Ascending aorta (tissue), 2 donors: ENCODE data around the gene EHMT1. TPM values are rescaled to one million over a fixed set of nuclear protein-coding genes. Genes with fewer than 3 reads are reported as not detected.

ENCODE experiments used
- DNase-seq, 2 donors: peaks; one replicate each; pipeline ENCODE4 v3.0.0-alpha.2; 2019; ENCODE audit warnings: low spot score in 2 of 2
- H3K27ac ChIP-seq, 2 donors: fragments of 200-600 bp; sonication (generic); one replicate each; pipeline ENCODE4 v1.5.1; 2016 to 2017; ENCODE audit warnings: mild to moderate bottlenecking in 1 of 2
- H3K27me3 ChIP-seq: fragments of 200-600 bp; sonication (generic); one replicate; pipeline ENCODE4 v1.5.1; 2017
- H3K36me3 ChIP-seq, 2 donors: fragments of 200-600 bp; sonication (generic); one replicate each; pipeline ENCODE4 v1.5.1; 2016
- H3K4me1 ChIP-seq, 2 donors: fragments of 200-600 bp; sonication (generic); one replicate each; pipeline ENCODE4 v1.5.1; 2016 to 2017; ENCODE audit warnings: mild to moderate bottlenecking in 1 of 2
- H3K4me3 ChIP-seq, 2 donors: fragments of 200-600 bp; sonication (generic); one replicate each; pipeline ENCODE4 v1.5.1; 2016 to 2017; ENCODE audit warnings: mild to moderate bottlenecking in 1 of 2
- H3K9me3 ChIP-seq, 2 donors: fragments of 200-600 bp; sonication (generic); one replicate each; pipeline ENCODE4 v1.5.1; 2016
- CTCF ChIP-seq, 3 experiments: fragments of 200-600 bp in 2 of 3; fragments of 450-650 bp in 1 of 3; sonication (generic) in 2 of 3; IDR thresholded peaks; one replicate each; pipeline ENCODE4 v1.5.1; 2016 to 2019; ENCODE audit warnings: antibody characterized with exemption in 3 of 3, mild to moderate bottlenecking in 1 of 3, moderate library complexity in 1 of 3
- intact Hi-C: fragments of 100-400 bp; cut with DNase I; formaldehyde crosslinking; loops from one replicate; pipeline ENCODE4 v1.15.1; 2023
- total RNA-seq: library from RNA; depleted of rRNA; stranded (reverse); fragments of >200 nt; gene quantifications from one replicate; pipeline ENCODE4 v1.1.0, GENCODE V29; 2016

Gene EHMT1
- total RNA-seq, 1 donor from 2014 or later = 49.9 TPM

- no peaks in the 10 kb centered on the region for H3K4me1 ChIP-seq
- intact Hi-C loops = loop anchor here (5.0 kb wide), 1 partner anchor 87 kb away; no protein-coding TSS in a partner anchor
- peaks cover 0 to 7% of the 10 kb centered on the region in 2 donors for H3K9me3 ChIP-seq
- no peak for DNase-seq
- no peak for TF ChIP-seq CTCF (IDR thresholded peaks at IDR 0.05)
- H3K27ac ChIP-seq = no peak overlapping the region
- peaks cover 25 to 66% of the 10 kb centered on the region in 2 donors for H3K36me3 ChIP-seq
- H3K4me3 ChIP-seq = no peak overlapping the region
- no peaks in the 10 kb centered on the region for H3K27me3 ChIP-seq
Measured at GRCh38 chr9:137759649-137760321, 141.0 kb downstream of the EHMT1 start.

DNA sequence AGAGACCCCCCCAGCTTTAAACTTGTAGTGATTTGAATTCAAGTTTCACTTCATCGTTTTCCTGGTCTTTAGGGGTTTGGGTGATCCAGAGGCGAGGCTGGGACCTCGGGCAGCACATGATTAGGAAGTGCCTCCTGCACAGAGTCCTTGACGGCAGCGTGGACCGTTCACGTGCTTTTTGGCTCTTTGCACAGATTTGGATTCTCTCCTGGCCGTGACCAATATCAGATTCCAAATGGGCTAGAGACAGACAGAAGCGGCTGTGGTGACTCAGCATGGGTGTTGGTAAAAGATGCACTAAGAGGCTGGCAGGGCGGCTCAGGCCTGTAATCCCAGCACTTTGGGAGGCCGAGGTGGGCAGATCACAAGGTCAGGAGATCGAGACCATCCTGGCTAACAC, 141.6 kb downstream of the EHMT1 start:
- no peaks in the 10 kb centered on the region for H3K27me3 ChIP-seq
- no peaks in the 10 kb centered on the region for H3K4me1 ChIP-seq
- no peak for TF ChIP-seq CTCF (IDR thresholded peaks at IDR 0.05)
- H3K9me3 ChIP-seq = peaks cover 0 to 3% of the 10 kb centered on the region in 2 donors
- H3K27ac ChIP-seq = no peak overlapping the region
- intact Hi-C loops = loop anchor here (5.0 kb wide), 1 partner anchor 88 kb away; no protein-coding TSS in a partner anchor
- no peak for DNase-seq
- peaks cover 19 to 64% of the 10 kb centered on the region in 2 donors for H3K36me3 ChIP-seq
- H3K4me3 ChIP-seq = no peak overlapping the region

GRCh38 chr9:137761032-137761431, 142.2 kb downstream of the EHMT1 start:
- DNase-seq = no peak
- Histone ChIP-seq H3K27ac (no peak overlapping the region), H3K27me3 (no peaks in the 10 kb centered on the region), H3K9me3 (no peaks in the 10 kb centered on the region), H3K36me3 (peaks cover 18 to 62% of the 10 kb centered on the region in 2 donors), H3K4me3 (no peak overlapping the region), H3K4me1 (no peaks in the 10 kb centered on the region)
- TF ChIP-seq CTCF (IDR thresholded peaks at IDR 0.05) = no peak
- intact Hi-C loops = loop anchor here (5.0 kb wide), 1 partner anchor 89 kb away; no protein-coding TSS in a partner anchor

GRCh38 chr9:137761793-137762192, 143.0 kb downstream of the EHMT1 start:
- no peaks in the 10 kb centered on the region for H3K27me3 ChIP-seq
- no peaks in the 10 kb centered on the region for H3K4me1 ChIP-seq
- intact Hi-C loops = loop anchor here (5.0 kb wide), 1 partner anchor 89 kb away; no protein-coding TSS in a partner anchor
- no peak for TF ChIP-seq CTCF (IDR thresholded peaks at IDR 0.05)
- DNase-seq = no peak
- no peak overlapping the region for H3K4me3 ChIP-seq
- peaks cover 18 to 70% of the 10 kb centered on the region in 2 donors for H3K36me3 ChIP-seq
- H3K9me3 ChIP-seq = no peaks in the 10 kb centered on the region
- no peak overlapping the region for H3K27ac ChIP-seq

DNA sequence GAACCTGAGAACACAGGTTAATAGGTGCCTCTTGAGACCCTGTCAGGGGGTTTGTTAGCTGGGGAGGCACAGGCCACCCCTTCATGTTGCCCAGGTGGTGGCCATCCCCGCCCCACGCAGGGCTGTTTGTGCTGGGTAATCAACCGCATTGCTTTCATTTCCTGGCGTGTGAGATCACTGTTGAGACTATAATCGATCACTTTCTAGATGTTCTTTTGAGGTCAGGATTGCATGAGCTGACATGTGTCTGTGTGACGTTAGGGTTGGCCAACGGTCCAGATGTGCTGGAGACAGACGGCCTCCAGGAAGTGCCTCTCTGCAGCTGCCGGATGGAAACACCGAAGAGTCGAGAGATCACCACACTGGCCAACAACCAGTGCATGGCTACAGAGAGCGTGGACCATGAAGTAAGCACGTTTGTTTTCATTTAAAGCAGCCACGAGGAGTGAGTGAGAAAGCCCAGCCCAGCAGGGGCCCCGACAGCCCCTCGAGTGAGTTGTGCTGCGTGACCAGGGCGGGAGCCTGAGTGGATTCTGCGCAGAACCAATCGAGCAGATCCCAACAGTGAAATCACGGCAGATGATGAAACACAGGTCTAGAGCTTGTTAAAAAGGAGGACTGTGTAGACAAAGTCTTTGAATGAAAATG, 143.7 kb downstream of the EHMT1 start:
- Histone ChIP-seq H3K27ac (no peak overlapping the region), H3K4me3 (no peak overlapping the region), H3K27me3 (no peaks in the 10 kb centered on the region), H3K9me3 (no peaks in the 10 kb centered on the region), H3K4me1 (no peaks in the 10 kb centered on the region), H3K36me3 (peaks cover 24 to 75% of the 10 kb centered on the region in 2 donors)
- no peak for TF ChIP-seq CTCF (IDR thresholded peaks at IDR 0.05)
- intact Hi-C loops = loop anchor here (5.0 kb wide), 1 partner anchor 90 kb away; no protein-coding TSS in a partner anchor
- DNase-seq = no peak
